Limb (tissue), 2 donors: ENCODE data around the gene CAPG.
A peak's percentile ranks its signal among the peaks of the same experiment; 100 is the strongest.
"Not testable (repeated sequence)": the region's sequence is repeated elsewhere in the genome, so short reads cannot be mapped to it uniquely, and the experiment has no call there.

Experiments
- DNase-seq, 2 donors: peaks; one replicate each; pipeline ENCODE4 v3.0.0-alpha.2; 2016; ENCODE audit errors: extremely low spot score in 2 of 2

CAPG gene

GRCh38 chr2:85367180-85367579 is 43.0 kb downstream of the CAPG start:
- DNase-seq: no peak

- DNase-seq: not testable (repeated sequence)
Observed at GRCh38 chr2:85362653-85363387, 47.3 kb downstream of the CAPG start.

GRCh38 chr2:85357736-85358135 is 52.4 kb downstream of the CAPG start:
- DNase-seq: no peak

GRCh38 chr2:85356186-85356585 is 54.0 kb downstream of the CAPG start:
- no peak for DNase-seq

- DNase-seq: no peak
Observed at GRCh38 chr2:85355521-85355920, 54.6 kb downstream of the CAPG start.

- no peak for DNase-seq
Observed at GRCh38 chr2:85355073-85355410, 55.1 kb downstream of the CAPG start.

GRCh38 chr2:85354286-85355072 is 55.7 kb downstream of the CAPG start, which contains the start of the genes ELMOD3 and RETSAT:
Gene ELMOD3, plus strand, starts transcription at chr2:85354769. Its CDS starts 2,430 bp downstream, at chr2:85357199.
Gene RETSAT, minus strand, starts transcription at chr2:85354528. Its CDS starts 21 bp downstream, at chr2:85354507.
- DNase-seq: peak; percentile 97 to 98

GRCh38 chr2:85353876-85354285 is 56.3 kb downstream of the CAPG start:
- DNase-seq: no peak

- DNase-seq: no peak
Observed at GRCh38 chr2:85347599-85347998, 62.6 kb downstream of the CAPG start.
